ENCODE data around the gene S100A1. TPM values are rescaled to one million over a fixed set of nuclear protein-coding genes. Genes with fewer than 3 reads are reported as not detected.
"Not testable (repeated sequence)": the region's sequence is repeated elsewhere in the genome, so short reads cannot be mapped to it uniquely, and the experiment has no call there.

The S100A1 gene
- total and polyA plus RNA-seq, 10 of the 15 experiments (the other 5 are each of a cell fraction or from before 2014, with no cell fraction given): 0.13 to 0.29 TPM; not detected in 8

- TF ChIP-seq BHLHE40 (IDR thresholded peaks at IDR 0.05; ENCODE audit: borderline replicate concordance in 1 of 2, low read depth in 2 of 2, low read length in 1 of 2) (no peak), TCF12 (IDR thresholded peaks at IDR 0.05; ENCODE audit: low read depth, low read length) (no peak), MTA2 (IDR thresholded peaks at IDR 0.05; ENCODE audit: low read depth) (no peak), TARDBP (IDR thresholded peaks at IDR 0.05; ENCODE audit: borderline replicate concordance) (no peak)
Observed at GRCh38 chr1:153639280-153639679, 11.0 kb downstream of the S100A1 start (continued).

DNA sequence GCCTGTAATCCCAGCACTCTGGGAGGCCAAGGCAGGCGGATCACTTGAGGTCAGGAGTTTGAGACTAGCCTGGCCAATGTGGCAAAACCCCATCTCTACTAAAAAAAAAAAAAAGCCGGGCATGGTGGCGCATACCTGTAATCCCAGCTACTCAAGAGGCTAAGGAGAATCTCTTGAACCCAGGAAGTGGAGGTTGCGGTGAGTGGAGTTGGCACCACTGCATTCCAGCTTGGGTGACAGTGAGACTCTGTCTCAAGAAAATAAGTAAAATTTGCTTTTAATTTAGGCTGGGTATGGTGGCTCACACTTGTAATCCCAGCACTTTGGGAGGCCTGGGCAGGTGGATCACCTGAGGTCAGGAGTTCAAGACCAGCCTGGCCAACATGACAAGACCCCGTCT, 12.0 kb downstream of the S100A1 start:
- H3K9ac ChIP-seq (ENCODE audit: control insufficient read depth, insufficient read depth, low read length); in situ Hi-C loops (cut with MboI); H2AFZ ChIP-seq (ENCODE audit: control insufficient read depth, low read depth, low read length); RAD21 ChIA-PET (ENCODE audit: unreplicated experiment); BruUV-seq (replicated peaks); H3K27me3 ChIP-seq (replicated peaks in 1 of 2; ENCODE audit: control insufficient read depth in 2 of 2, insufficient read depth in 2 of 2, low read length in 1 of 2); DNase-seq (ENCODE audit: low read depth, low spot score); ATAC-seq; H3K4me1 ChIP-seq (ENCODE audit: control insufficient read depth, insufficient read depth, low read length); H3K4me2 ChIP-seq (ENCODE audit: control insufficient read depth, insufficient read depth); H3K27ac ChIP-seq (ENCODE audit: control insufficient read depth, insufficient read depth); H3K4me3 ChIP-seq; H3K9me3 ChIP-seq (replicated peaks; ENCODE audit: control insufficient read depth, insufficient read depth, low read length); FAIRE-seq; intact Hi-C loops (cut with micrococcal nuclease; ENCODE audit: unreplicated experiment); H4K20me1 ChIP-seq (ENCODE audit: control insufficient read depth, insufficient read depth): not testable (repeated sequence)
- POLR2A ChIA-PET: interaction anchor here (0.5 kb wide), 2 partner anchors 16 to 75 kb away, joined by 3 to 4 read pairs; no protein-coding TSS in a partner anchor
- CTCF ChIA-PET: interaction anchor here (1.0 to 1.3 kb wide), 3 partner anchors 61 to 129 kb away, joined by 3 to 4 read pairs (median 3); no protein-coding TSS in a partner anchor
- WGBS (ENCODE audit: insufficient coverage, insufficient replicate concordance, low lambda C conversion rate, missing lambda C conversion rate): 100% methylated on average over 5 of the region's 5 CpGs
- Histone ChIP-seq H3K79me2 (ENCODE audit: control insufficient read depth, insufficient read depth, low read length) (peaks cover 21% of the 10 kb centered on the region), H3K36me3 (ENCODE audit: control insufficient read depth in 2 of 2, insufficient read depth in 2 of 2, low read length in 1 of 2) (peaks cover 8 to 60% of the 10 kb centered on the region in 2 experiments)
- SMC1A ChIA-PET (ENCODE audit: uncharacterized antibody, unreplicated experiment): interaction anchor here (0.8 kb wide), 1 partner anchor 47 kb away, joined by 3 read pairs; no protein-coding TSS in a partner anchor

GRCh38 chr1:153640861-153641260, 12.6 kb downstream of the S100A1 start:
- 82% methylated on average over 6 of the region's 6 CpGs for WGBS (ENCODE audit: insufficient coverage, insufficient replicate concordance, low lambda C conversion rate, missing lambda C conversion rate)
- Histone ChIP-seq H3K9me3 (replicated peaks; ENCODE audit: control insufficient read depth, insufficient read depth, low read length) (no peaks in the 10 kb centered on the region), H4K20me1 (ENCODE audit: control insufficient read depth, insufficient read depth) (no peaks in the 10 kb centered on the region), H3K27ac (ENCODE audit: control insufficient read depth, insufficient read depth) (no peak overlapping the region), H3K79me2 (ENCODE audit: control insufficient read depth, insufficient read depth, low read length) (peaks cover 14% of the 10 kb centered on the region), H3K4me3 (no peak overlapping the region), H3K9ac (ENCODE audit: control insufficient read depth, insufficient read depth, low read length) (no peak overlapping the region), H3K4me2 (ENCODE audit: control insufficient read depth, insufficient read depth) (no peak overlapping the region), H3K4me1 (ENCODE audit: control insufficient read depth, insufficient read depth, low read length) (no peaks in the 10 kb centered on the region), H2AFZ (ENCODE audit: control insufficient read depth, low read depth, low read length) (no peak overlapping the region), H3K36me3 (ENCODE audit: control insufficient read depth in 2 of 2, insufficient read depth in 2 of 2, low read length in 1 of 2) (peaks cover 11 to 62% of the 10 kb centered on the region in 2 experiments), H3K27me3 (replicated peaks in 1 of 2; ENCODE audit: control insufficient read depth in 2 of 2, insufficient read depth in 2 of 2, low read length in 1 of 2) (no peaks in the 10 kb centered on the region)
- in situ Hi-C loops (cut with MboI): no loop called here
- CTCF ChIA-PET: interaction anchor here (3.8 kb wide), 1 partner anchor 68 kb away, joined by 20 read pairs; no protein-coding TSS in a partner anchor
- FAIRE-seq (no peak), DNase-seq (ENCODE audit: low read depth, low spot score) (no peak), ATAC-seq (no peak)
- TF ChIP-seq KAT2A (conservative IDR thresholded peaks at IDR 0.05; ENCODE audit: control insufficient read depth, low read depth, low read length): no peak
- TF ChIP-seq NR2F1 (conservative IDR thresholded peaks at IDR 0.05): no peak
- TF ChIP-seq IRF4 (IDR thresholded peaks at IDR 0.05; ENCODE audit: low read depth, low read length): no peak
- TF ChIP-seq, protein P1, sequence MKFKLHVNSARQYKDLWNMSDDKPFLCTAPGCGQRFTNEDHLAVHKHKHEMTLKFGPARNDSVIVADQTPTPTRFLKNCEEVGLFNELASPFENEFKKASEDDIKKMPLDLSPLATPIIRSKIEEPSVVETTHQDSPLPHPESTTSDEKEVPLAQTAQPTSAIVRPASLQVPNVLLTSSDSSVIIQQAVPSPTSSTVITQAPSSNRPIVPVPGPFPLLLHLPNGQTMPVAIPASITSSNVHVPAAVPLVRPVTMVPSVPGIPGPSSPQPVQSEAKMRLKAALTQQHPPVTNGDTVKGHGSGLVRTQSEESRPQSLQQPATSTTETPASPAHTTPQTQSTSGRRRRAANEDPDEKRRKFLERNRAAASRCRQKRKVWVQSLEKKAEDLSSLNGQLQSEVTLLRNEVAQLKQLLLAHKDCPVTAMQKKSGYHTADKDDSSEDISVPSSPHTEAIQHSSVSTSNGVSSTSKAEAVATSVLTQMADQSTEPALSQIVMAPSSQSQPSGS (IDR thresholded peaks at IDR 0.05; ENCODE audit: low read length): no peak
- 0 out of 2 replicates have a peak, but pooled peaks have one; percentile 33 for TF ChIP-seq POLR2A (IDR thresholded peaks at IDR 0.05; ENCODE audit: low read depth, low read length)
- RAD21 ChIA-PET (ENCODE audit: unreplicated experiment): no interaction called here
- BruUV-seq (replicated peaks): no TSS peak
- SMC1A ChIA-PET (ENCODE audit: uncharacterized antibody, unreplicated experiment): interaction anchor here (1.6 kb wide), 1 partner anchor 13 kb away, joined by 3 read pairs; no protein-coding TSS in a partner anchor
- POLR2A ChIA-PET: no interaction called here
- intact Hi-C loops (cut with micrococcal nuclease; ENCODE audit: unreplicated experiment): no loop called here
